22Rv1 (cell line): ENCODE results near the gene FGD1.

ENCODE experiments used
- CTCF ChIP-seq: fragments of 450-650 bp; IDR thresholded peaks from 2 replicates; pipeline ENCODE4 v1.5.1; 2017; ENCODE audit warnings: mild to moderate bottlenecking
- ZFX ChIP-seq: fragments of 450-650 bp; IDR thresholded peaks from 2 replicates; pipeline ENCODE4 v1.6.1; 2017; ENCODE audit warnings: antibody characterized with exemption, borderline replicate concordance

- TF ChIP-seq CTCF (no peak), ZFX (no peak)
Observed at GRCh38 chrX:54427837-54428424, 68.1 kb downstream of the FGD1 start.
